Measurements from ENCODE around the gene AIF1L. TPM values are rescaled to one million over a fixed set of nuclear protein-coding genes. Genes with fewer than 3 reads are reported as not detected.
"Not testable (repeated sequence)": the region's sequence is repeated elsewhere in the genome, so short reads cannot be mapped to it uniquely, and the experiment has no call there.

Gene AIF1L
- total RNA-seq, 1 donor from 2014 or later: 16.3 TPM

DNA sequence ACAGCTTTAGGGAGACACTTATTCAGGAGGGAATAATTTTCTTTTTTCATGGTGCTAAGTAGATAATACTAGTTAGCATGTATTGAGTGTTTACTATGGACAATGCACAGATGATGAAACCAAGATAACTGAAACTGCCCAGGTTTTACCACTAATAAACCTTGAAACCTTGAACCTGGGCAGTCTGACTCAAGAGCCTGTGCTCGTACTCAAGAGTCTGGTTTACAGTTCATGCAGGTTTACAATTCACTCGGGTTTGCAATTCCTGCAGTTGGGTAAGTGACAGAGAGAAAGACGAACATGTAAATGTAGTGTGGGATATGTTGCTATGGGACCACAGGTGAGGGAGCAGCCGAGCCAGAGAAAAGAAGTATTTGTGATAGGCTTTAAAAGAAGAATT is 57.3 kb downstream of the AIF1L start:
- DNase-seq (ENCODE audit: low spot score in 2 of 2): no peak
- FAIRE-seq: no peak

DNA sequence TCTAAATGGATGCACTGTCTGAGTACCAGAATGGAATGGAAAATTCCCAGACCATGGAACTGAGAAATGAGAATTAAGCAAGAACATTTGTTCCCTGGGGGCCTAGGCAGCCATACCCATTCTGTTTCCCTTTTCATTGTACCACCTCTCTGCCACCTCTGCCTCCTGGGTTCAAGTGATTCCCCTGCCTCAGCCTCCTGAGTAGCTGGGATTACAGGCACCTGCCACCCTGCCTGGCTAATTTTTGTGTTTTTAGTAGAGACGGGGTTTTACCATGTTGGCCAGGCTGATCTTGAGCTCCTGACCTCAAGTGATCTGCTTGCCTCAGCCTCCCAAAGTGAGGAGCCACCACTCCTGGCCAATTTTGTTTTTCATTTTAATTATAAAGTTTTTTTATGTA is 62.3 kb downstream of the AIF1L start:
- not testable (repeated sequence) for FAIRE-seq

DNA sequence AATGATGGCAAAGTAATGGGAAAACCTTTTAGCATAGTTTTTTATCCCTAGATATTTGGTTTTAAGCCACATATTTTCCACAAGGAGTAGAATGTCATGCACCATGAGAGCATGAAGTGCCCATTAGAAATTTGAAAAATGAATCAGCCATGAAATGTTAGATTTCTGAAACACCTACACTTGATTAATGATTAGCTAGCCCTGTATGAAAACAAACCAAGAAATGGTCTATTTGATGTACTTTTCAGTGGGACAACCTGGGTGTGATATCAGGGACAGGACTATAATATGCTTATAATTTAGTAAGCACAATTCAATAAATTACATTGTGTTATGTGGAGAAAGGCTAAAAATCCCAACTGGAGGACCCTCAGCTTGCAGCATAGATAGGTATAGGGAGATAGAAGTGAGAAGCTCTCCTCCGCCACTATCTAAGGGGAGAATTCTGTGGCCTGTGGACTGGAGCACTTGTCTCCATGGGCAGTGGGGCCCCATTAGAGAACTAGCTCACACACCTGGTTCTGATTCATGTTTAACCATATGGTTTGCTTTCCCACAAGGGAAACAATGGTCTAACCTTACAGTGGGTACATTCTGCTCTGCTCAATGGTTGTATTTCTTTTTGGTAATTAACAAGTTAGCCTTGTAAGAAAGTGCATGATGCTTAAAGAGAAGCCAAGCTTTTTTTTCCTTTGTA is 64.2 kb downstream of the AIF1L start:
- FAIRE-seq: no peak

More for the DNA sequence above, 62.3 kb downstream of the AIF1L start:
- not testable (repeated sequence) for DNase-seq (ENCODE audit: low spot score in 2 of 2)

DNA sequence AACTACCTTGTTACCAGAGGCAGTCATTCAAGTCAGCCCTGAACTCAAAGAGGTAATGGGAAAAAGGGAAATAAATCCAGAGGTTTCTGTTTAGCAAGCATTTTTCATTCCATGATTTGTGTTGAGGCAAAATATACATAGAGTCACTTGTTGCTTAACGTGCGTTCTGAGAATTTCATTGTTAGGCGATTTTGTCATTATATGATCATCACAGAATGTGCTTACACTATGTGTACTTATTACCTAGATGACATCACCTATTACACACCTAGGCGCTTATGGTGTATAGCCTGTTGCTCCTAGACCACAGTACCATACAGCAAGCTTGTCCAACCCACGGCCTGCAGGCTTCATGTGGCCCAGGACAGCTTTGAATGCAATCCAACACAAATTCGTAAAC is 65.3 kb downstream of the AIF1L start:
- DNase-seq (ENCODE audit: low spot score in 2 of 2): no peak

More for the DNA sequence above, 64.2 kb downstream of the AIF1L start:
- DNase-seq (ENCODE audit: low spot score in 2 of 2): no peak

DNA sequence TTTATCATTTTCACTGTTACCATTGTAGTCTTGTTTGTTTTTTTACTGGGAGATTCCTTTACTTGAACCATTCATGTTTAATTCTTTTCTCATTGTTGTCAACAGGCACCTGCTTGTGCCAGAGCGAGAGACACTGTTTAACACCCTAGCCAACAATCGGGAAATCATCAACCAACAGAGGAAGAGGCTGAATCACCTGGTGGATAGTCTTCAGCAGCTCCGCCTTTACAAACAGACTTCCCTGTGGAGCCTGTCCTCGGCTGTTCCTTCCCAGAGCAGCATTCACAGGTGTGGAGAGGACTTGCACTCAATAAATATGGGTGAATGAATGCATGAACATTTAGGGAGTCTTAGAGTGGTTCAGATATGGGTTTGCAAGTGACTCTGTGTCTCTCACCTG is 66.6 kb downstream of the AIF1L start:
- no peak for FAIRE-seq
- no peak for DNase-seq (ENCODE audit: low spot score in 2 of 2)

More for the DNA sequence above, 65.3 kb downstream of the AIF1L start:
- no peak for FAIRE-seq

DNA sequence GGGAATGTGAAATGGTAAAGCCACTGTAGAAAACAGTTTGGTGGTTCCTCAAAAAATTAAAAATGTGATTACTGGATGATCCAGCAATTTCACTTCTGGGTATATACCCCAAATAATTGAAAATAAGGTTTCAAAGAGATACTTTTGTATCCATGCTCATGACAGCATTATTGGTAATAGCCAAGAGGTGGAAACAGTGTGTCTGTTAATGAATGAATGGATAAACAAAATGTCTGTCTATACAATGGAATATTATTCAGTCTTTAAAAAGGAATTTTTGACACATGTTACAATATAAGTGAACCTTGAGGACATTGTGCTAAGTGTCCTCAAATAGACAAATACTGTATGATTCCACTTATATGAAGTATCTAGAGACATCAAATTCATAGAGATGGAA is 69.2 kb downstream of the AIF1L start:
- DNase-seq (ENCODE audit: low spot score in 2 of 2): no peak
- no peak for FAIRE-seq

DNA sequence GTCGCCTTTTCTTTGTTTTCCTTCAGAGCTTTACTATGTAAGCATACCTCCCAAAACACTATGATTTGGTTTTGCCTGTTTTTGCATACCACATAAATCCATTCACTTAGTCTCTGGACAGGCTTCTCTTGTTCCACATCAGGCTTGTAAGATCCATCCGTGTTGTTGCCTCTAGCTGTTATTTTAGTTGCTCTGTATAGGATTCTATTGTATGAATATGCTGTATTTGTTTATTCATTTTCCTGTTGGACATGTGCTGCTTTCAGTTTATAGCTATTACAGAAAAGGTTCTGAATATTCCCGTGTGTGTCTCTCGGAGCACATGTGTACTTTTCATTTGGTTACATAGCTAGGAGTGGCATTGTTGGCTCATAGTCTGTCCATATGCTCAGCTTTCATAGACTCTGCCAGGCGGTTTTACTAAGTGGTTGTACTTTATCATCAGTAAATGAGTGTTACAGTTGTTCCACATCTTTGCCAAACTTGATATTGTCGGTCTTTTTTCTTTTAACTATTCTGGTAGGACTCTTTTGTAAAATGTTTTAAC is 70.9 kb downstream of the AIF1L start:
- FAIRE-seq (no peak), DNase-seq (ENCODE audit: low spot score in 2 of 2) (no peak)

DNA sequence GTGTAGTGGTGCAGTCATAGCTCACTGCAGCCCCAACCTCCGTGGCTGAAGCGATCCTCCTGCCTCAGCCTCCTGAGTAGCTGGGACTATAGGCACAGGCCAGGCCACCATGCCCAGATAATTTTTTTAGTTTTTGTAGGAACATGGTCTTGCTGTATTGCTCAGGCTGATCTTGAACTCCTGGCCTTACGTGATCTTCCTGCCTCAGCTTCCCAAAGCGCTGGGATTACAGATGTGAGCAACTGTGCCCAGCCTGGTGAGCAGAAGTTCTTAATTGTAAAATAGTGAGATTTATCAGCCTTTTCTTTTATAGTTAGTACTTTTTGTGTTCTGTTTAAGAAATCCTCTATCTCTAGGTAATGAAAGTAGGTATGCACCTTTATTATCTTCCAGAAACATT is 71.6 kb downstream of the AIF1L start:
- DNase-seq (ENCODE audit: low spot score in 2 of 2) (no peak), FAIRE-seq (no peak)

DNA sequence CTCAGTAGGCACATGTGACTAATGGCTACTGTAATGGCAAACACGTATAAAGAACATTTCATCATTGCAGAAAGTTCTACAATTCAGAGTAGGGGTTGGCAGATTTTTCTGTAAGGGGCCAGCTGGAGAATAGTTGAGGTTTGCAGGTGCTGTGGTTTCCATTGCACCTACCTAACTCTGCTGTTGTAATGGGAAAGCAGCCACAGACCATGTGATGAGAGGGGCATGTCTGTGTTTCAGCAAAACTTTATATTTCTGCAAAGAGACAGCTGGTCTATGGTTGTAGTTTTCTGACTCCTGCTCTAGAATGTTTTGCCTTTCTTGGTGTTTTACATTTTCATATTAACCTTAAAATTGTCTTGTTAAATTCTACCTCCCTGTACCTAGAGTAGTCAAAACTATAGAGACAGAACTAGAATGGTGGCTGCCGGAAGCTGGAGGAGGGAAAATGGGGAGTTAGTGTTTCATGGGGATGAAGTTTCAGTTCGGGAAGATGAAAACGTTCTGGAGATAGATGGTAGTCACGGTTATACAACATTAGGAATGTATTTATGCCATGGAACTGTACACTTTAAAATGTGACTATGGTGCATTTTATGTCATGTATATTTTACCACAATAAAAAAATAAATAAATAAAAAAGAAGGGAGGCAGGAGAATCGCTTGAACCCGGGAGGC is 73.4 kb downstream of the AIF1L start:
- DNase-seq (ENCODE audit: low spot score in 2 of 2): no peak
- no peak for FAIRE-seq

Small RNA genes within 50 kb of the gene (small RNA-seq; reads per million reads assigned to genes)
- gene RNU6-881P: not detected

Other genes with a start within 250 kb of the AIF1L start
- gene QRFP, start 199.7 kb upstream of the AIF1L start, total RNA-seq: under 0.01 TPM
- gene FIBCD1, start 157.3 kb upstream of the AIF1L start, total RNA-seq: 0.82 TPM
- 2.4 TPM for gene LAMC3, start 87.4 kb upstream of the AIF1L start, total RNA-seq
- 9.0 TPM for gene NUP214, start 29.1 kb downstream of the AIF1L start, total RNA-seq
- gene FAM78A, start 180.0 kb downstream of the AIF1L start, total RNA-seq: 0.82 TPM
- gene PLPP7, start 193.2 kb downstream of the AIF1L start, total RNA-seq: 6.1 TPM